ENCODE measurements around the gene HEPN1.
"Not testable (repeated sequence)": the region's sequence is repeated elsewhere in the genome, so short reads cannot be mapped to it uniquely, and the experiment has no call there.

HEPN1 gene

GRCh38 chr11:124942466-124943253, 23.6 kb downstream of the HEPN1 start:
- no peak for DNase-seq (ENCODE audit: low spot score)

GRCh38 chr11:124943254-124943616, 24.2 kb downstream of the HEPN1 start:
- DNase-seq (ENCODE audit: low spot score) = no peak

- DNase-seq (ENCODE audit: low spot score) = no peak
These were observed 24.7 kb downstream of the HEPN1 start for GRCh38 chr11:124943741-124944140.

GRCh38 chr11:124944565-124944964, 25.5 kb downstream of the HEPN1 start:
- no peak for DNase-seq (ENCODE audit: low spot score)

- no peak for DNase-seq (ENCODE audit: low spot score)
These were observed 26.8 kb downstream of the HEPN1 start for GRCh38 chr11:124945826-124946225.

GRCh38 chr11:124946735-124947141, 27.7 kb downstream of the HEPN1 start:
- DNase-seq (ENCODE audit: low spot score) = no peak

GRCh38 chr11:124950601-124951330, 31.7 kb downstream of the HEPN1 start:
- DNase-seq (ENCODE audit: low spot score) = no peak

- no peak for DNase-seq (ENCODE audit: low spot score)
These were observed 32.3 kb downstream of the HEPN1 start for GRCh38 chr11:124951341-124951740.

GRCh38 chr11:124953753-124954589, 34.9 kb downstream of the HEPN1 start, which contains the start of gene CCDC15:
CCDC15 (plus strand) TSS chr11:124954202; CDS start chr11:124954733, 531 bp downstream.
- DNase-seq (ENCODE audit: low spot score) = peak; percentile 96

- no peak for DNase-seq (ENCODE audit: low spot score)
These were observed 35.5 kb downstream of the HEPN1 start for GRCh38 chr11:124954590-124954955.

- DNase-seq (ENCODE audit: low spot score) = no peak
These were observed 36.0 kb downstream of the HEPN1 start for GRCh38 chr11:124955035-124955434.

- DNase-seq (ENCODE audit: low spot score) = peak; percentile 78
These were observed 43.0 kb downstream of the HEPN1 start for GRCh38 chr11:124961972-124962609.

- not testable (repeated sequence) for DNase-seq (ENCODE audit: low spot score)
These were observed 49.1 kb downstream of the HEPN1 start for GRCh38 chr11:124968197-124968596.

Measured in SW480 (cell line).